Measurements from ENCODE around the gene KNDC1. TPM values are rescaled to one million over a fixed set of nuclear protein-coding genes. Genes with fewer than 3 reads are reported as not detected.

KNDC1 gene
- total and polyA plus RNA-seq, 2 donors (not counting 3 experiments of a cell fraction or from before 2014, with no cell fraction given): not detected

DNA sequence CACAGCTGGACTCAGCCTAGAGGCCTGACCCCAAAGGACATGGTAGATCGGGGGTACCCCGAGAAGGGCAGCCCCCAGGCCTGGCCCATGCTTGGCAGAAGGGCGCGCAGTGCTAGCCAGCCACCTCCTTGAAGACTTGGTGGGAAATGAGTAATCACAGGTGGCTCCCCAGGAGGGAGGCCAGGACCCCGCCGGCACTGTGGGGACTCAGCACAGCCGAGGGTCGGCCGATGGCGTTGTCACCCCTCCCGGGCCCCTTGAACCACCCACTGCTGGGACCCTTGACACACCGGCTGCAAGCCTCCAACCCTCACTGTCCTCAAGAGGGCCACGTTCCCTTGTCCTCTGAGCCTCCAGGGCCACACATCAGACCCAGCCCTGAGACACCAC, 44.6 kb upstream of the KNDC1 start:
- FAIRE-seq (no peak), DNase-seq (ENCODE audit: low read depth, low spot score) (no peak)
- intact Hi-C loops (cut with micrococcal nuclease) (no loop called here), dilution Hi-C loops (cut with MboI; ENCODE audit: extremely low pct_ligation_motif_present, low sequenced_read_pairs) (no loop called here)
- Histone ChIP-seq H4K20me1 (replicated peaks; ENCODE audit: control insufficient read depth, extremely low read depth, insufficient read depth, low read length) (no peaks in the 10 kb centered on the region), H3K9ac (replicated peaks; ENCODE audit: extremely low read depth, insufficient read depth, low read length) (no peak overlapping the region), H3K27me3 (ENCODE audit: control insufficient read depth in 2 of 2, insufficient read depth in 2 of 2, low read length in 2 of 2) (no peaks in the 10 kb centered on the region), H3K9me3 (replicated peaks; ENCODE audit: control insufficient read depth, insufficient read depth, low read length) (peaks cover 3% of the 10 kb centered on the region), H3K79me2 (ENCODE audit: control insufficient read depth, insufficient read depth, low read length) (no peaks in the 10 kb centered on the region), H3K4me1 (ENCODE audit: control insufficient read depth, extremely low read depth, insufficient read depth, low read length) (peaks cover 4% of the 10 kb centered on the region), H3K4me3 (replicated peaks in 1 of 3; ENCODE audit: insufficient read depth in 1 of 3, low read depth in 1 of 3, low read length in 3 of 3) (no peak overlapping the region), H3K27ac (ENCODE audit: insufficient read depth, low read depth, low read length) (no peak overlapping the region), H2AFZ (ENCODE audit: low read depth, low read length) (no peak overlapping the region), H3K9me1 (replicated peaks; ENCODE audit: control insufficient read depth, extremely low read depth, insufficient read depth, low read length) (no peaks in the 10 kb centered on the region), H3K36me3 (ENCODE audit: control insufficient read depth in 2 of 2, extremely low read depth in 1 of 2, insufficient read depth in 2 of 2, low read length in 2 of 2) (no peaks in the 10 kb centered on the region), H3K4me2 (ENCODE audit: insufficient read depth, low read length) (no peak overlapping the region)
- no TSS peak for BruUV-seq (replicated peaks)
- ChIA-PET POLR2A (no interaction called here), CTCF (no interaction called here)
- TF ChIP-seq, protein P1, sequence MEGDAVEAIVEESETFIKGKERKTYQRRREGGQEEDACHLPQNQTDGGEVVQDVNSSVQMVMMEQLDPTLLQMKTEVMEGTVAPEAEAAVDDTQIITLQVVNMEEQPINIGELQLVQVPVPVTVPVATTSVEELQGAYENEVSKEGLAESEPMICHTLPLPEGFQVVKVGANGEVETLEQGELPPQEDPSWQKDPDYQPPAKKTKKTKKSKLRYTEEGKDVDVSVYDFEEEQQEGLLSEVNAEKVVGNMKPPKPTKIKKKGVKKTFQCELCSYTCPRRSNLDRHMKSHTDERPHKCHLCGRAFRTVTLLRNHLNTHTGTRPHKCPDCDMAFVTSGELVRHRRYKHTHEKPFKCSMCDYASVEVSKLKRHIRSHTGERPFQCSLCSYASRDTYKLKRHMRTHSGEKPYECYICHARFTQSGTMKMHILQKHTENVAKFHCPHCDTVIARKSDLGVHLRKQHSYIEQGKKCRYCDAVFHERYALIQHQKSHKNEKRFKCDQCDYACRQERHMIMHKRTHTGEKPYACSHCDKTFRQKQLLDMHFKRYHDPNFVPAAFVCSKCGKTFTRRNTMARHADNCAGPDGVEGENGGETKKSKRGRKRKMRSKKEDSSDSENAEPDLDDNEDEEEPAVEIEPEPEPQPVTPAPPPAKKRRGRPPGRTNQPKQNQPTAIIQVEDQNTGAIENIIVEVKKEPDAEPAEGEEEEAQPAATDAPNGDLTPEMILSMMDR (IDR thresholded peaks at IDR 0.05; ENCODE audit: extremely low read depth in 1 of 2, insufficient read depth in 1 of 2, low read depth in 1 of 2, low read length in 2 of 2): no peak
- no peak for TF ChIP-seq EZH2 (IDR thresholded peaks at IDR 0.05; ENCODE audit: borderline replicate concordance, low read depth, low read length, severe bottlenecking)
- TF ChIP-seq, protein P2, sequence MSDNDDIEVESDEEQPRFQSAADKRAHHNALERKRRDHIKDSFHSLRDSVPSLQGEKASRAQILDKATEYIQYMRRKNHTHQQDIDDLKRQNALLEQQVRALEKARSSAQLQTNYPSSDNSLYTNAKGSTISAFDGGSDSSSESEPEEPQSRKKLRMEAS (IDR thresholded peaks at IDR 0.05; ENCODE audit: insufficient read depth, insufficient read length): no peak
- TF ChIP-seq MYC (IDR thresholded peaks at IDR 0.05; ENCODE audit: low read depth, low read length): no peak
- no peak for TF ChIP-seq JUN (IDR thresholded peaks at IDR 0.05; ENCODE audit: borderline replicate concordance, insufficient read depth, insufficient read length, low read depth)
- TF ChIP-seq FOS (IDR thresholded peaks at IDR 0.05; ENCODE audit: borderline replicate concordance, insufficient read depth, low read length): no peak
- no peak for TF ChIP-seq GATA2 (IDR thresholded peaks at IDR 0.05; ENCODE audit: insufficient read depth, insufficient read length, low read depth, low read length)
- no peak for TF ChIP-seq POLR2A (IDR thresholded peaks at IDR 0.05; ENCODE audit: low read depth, low read length)
- TF ChIP-seq POLR2AphosphoS5 (IDR thresholded peaks at IDR 0.05; ENCODE audit: insufficient read depth, low read depth, low read length): no peak
